Measurements from ENCODE around the gene PLEKHM3.

DNA sequence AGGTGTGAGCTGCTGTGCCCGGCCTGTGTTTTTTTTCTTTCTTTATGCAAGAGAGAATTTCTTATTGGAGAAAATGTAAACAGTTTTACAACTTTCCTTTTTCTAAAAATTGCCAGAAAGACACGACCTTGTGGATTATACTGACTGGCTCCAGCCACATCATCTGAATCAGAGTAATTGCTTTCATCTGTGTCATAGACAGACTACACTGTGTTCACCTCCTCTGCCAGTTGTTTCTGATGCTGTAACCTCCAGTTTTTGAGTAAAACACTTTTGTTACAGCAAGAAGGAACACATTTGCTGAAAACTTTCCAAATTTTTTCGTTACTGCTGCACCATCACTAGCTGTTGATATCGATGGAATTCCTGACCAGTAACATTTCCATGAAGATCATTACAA lies 43.9 kb upstream of the PLEKHM3 start:
- TF ChIP-seq POLR2A (IDR thresholded peaks at IDR 0.05; ENCODE audit: low read depth, low read length), result no peak
- TF ChIP-seq TAF1 (IDR thresholded peaks at IDR 0.05; ENCODE audit: low read depth, low read length), result no peak
- TF ChIP-seq POLR2AphosphoS5 (IDR thresholded peaks at IDR 0.05; ENCODE audit: low read depth, low read length), result no peak
- TF ChIP-seq PAX5 (IDR thresholded peaks at IDR 0.05; ENCODE audit: insufficient read depth, low read length, severe bottlenecking), result no peak

Data from GM12891 (cell line).